ENCODE data around the gene NEGR1.

The NEGR1 gene

GRCh38 chr1:71434240-71434639 lies 848.1 kb downstream of the NEGR1 start:
- TF ChIP-seq CTCF (IDR thresholded peaks at IDR 0.05; ENCODE audit: low read depth, low read length): no peak
- DNase-seq (ENCODE audit: low read depth in 2 of 2): no peak
- H3K4me3 ChIP-seq (replicated peaks in 1 of 2; ENCODE audit: low read depth in 2 of 2, low read length in 2 of 2): no peak overlapping the region

DNA sequence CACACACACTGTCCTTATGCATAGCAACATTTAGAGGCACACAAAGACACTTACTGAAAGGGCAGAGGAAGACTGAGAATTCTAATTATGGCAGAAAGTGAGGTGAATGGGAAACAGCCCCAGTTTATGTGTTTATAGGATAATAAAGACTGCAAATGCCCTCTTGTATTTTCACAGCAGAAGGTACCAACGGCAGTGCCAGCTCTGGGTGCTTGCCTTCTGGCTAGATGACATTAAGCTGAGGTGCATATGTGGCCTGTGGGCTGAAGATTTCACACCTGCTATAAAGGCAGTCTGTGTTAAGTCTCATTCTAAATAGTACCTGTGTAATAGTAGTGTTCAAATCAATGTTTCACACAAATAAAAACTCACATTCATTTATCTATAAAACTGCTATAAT lies 854.3 kb downstream of the NEGR1 start:
- DNase-seq (ENCODE audit: low read depth in 2 of 2): no peak
- no peak for TF ChIP-seq CTCF (IDR thresholded peaks at IDR 0.05; ENCODE audit: low read depth, low read length)
- H3K4me3 ChIP-seq (replicated peaks in 1 of 2; ENCODE audit: low read depth in 2 of 2, low read length in 2 of 2): no peak overlapping the region

- no peak for TF ChIP-seq CTCF (IDR thresholded peaks at IDR 0.05; ENCODE audit: low read depth, low read length)
- no peak for DNase-seq (ENCODE audit: low read depth in 2 of 2)
Measured at GRCh38 chr1:71427066-71427465, 855.3 kb downstream of the NEGR1 start.

DNA sequence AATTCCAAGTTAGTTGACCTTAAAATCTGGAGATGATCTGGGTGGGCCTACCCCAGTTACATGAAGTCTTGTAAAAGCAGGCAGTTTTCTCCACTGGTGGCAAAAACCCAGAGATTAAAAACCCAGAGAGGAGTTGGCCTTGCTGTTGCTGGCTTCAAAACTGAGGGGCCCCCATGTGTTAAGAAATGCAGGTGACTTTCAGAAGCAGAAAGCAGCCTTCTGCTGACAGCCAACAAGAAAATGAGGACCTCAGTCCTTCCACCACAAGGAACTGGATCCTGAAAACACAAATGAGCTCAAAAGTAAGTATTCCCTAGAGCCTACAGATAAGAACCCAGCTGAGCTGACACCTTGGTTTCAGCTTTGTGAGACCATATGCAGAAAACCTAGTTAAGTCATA lies 857.8 kb downstream of the NEGR1 start:
- no peak overlapping the region for H3K4me3 ChIP-seq (replicated peaks in 1 of 2; ENCODE audit: low read depth in 2 of 2, low read length in 2 of 2)
- no peak for TF ChIP-seq CTCF (IDR thresholded peaks at IDR 0.05; ENCODE audit: low read depth, low read length)
- DNase-seq (ENCODE audit: low read depth in 2 of 2): no peak

More at GRCh38 chr1:71427066-71427465, 855.3 kb downstream of the NEGR1 start:
- no peak overlapping the region for H3K4me3 ChIP-seq (replicated peaks in 1 of 2; ENCODE audit: low read depth in 2 of 2, low read length in 2 of 2)

- TF ChIP-seq CTCF (IDR thresholded peaks at IDR 0.05; ENCODE audit: low read depth, low read length): no peak
- DNase-seq (ENCODE audit: low read depth in 2 of 2): no peak
- no peak overlapping the region for H3K4me3 ChIP-seq (replicated peaks in 1 of 2; ENCODE audit: low read depth in 2 of 2, low read length in 2 of 2)
Measured at GRCh38 chr1:71422221-71422620, 860.1 kb downstream of the NEGR1 start.

DNA sequence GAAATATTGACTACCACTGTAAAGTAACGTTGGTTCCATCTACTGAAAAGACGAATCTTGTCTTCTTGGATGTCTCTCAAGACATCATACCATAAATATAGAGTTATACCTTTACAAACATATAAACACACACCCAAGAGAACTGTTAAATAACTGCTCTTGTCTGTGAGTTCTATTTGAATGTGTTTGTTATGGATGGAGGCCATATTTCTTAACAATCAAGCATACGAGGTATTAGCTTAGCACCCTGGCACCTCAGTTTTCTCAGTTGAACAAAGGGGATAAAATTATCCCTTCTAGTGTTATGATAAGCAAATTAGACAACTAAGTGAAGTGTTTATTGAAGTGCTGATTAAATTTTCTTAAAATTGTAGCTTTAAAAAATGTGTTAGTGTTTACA lies 864.9 kb downstream of the NEGR1 start:
- DNase-seq (ENCODE audit: low read depth in 2 of 2): no peak

More for the DNA sequence above, 864.9 kb downstream of the NEGR1 start:
- TF ChIP-seq CTCF (IDR thresholded peaks at IDR 0.05; ENCODE audit: low read depth, low read length): no peak
- H3K4me3 ChIP-seq (replicated peaks in 1 of 2; ENCODE audit: low read depth in 2 of 2, low read length in 2 of 2): no peak overlapping the region

Measured in cardiac fibroblast (primary cell).